H1 (cell line): Measurements from ENCODE around the gene BAIAP2. TPM values are rescaled to one million over a fixed set of nuclear protein-coding genes. Genes with fewer than 3 reads are reported as not detected.

Experiments used
- CTCF ChIA-PET: fragments of 300-600 bp; sonication (Branson Sonifier 250); formaldehyde crosslinking; loops from one replicate; lab custom pipeline; 2021; ENCODE audit not compliant: partially characterized antibody; lab: Charles Lee
- POLR2A ChIA-PET: fragments of 300-600 bp; sonication (Branson Sonifier 250); formaldehyde crosslinking; loops from one replicate; lab custom pipeline; 2021; ENCODE audit warnings: inconsistent platforms; ENCODE audit not compliant: partially characterized antibody; lab: Charles Lee
- DNase-seq, 2 experiments: peaks; one replicate each; pipeline versions ENCODE4 v3.0.0 to v3.0.0-alpha.2; 2010 to 2022; ENCODE audit warnings: low spot score in 2 of 2, low read depth in 1 of 2, mixed read lengths in 1 of 2
- FAIRE-seq: peaks from 2 replicates; lab custom pipeline; 2011; peaks lifted over from hg19 to GRCh38; lab: Jason Lieb, UNC
- H2AFZ ChIP-seq: 2 replicates; pipeline ENCODE4 v1.8.1; 2012; ENCODE audit warnings: low read length, inconsistent platforms
- H2AK5ac ChIP-seq: 2 replicates; pipeline ENCODE4 v1.6.1; 2013; ENCODE audit warnings: low read depth, low read length
- H2BK120ac ChIP-seq: replicated peaks from 2 replicates; pipeline ENCODE3; 2013; ENCODE audit warnings: low read depth, low read length, inconsistent platforms
- H2BK12ac ChIP-seq: 2 replicates; pipeline ENCODE4 v1.6.1; 2013; ENCODE audit warnings: low read depth, low read length
- H2BK15ac ChIP-seq: 2 replicates; pipeline ENCODE4 v1.6.1; 2013; ENCODE audit warnings: low read length
- H2BK20ac ChIP-seq: 2 replicates; pipeline ENCODE4 v1.6.1; 2013; ENCODE audit warnings: low read length
- H2BK5ac ChIP-seq: 2 replicates; pipeline ENCODE4 v1.6.1; 2013; ENCODE audit warnings: low read depth, low read length
- H3K14ac ChIP-seq: 2 replicates; pipeline ENCODE4 v1.6.1; 2013; ENCODE audit warnings: inconsistent platforms; ENCODE audit not compliant: insufficient read length
- H3K18ac ChIP-seq: 2 replicates; pipeline ENCODE4 v1.6.1; 2013; ENCODE audit warnings: low read length; ENCODE audit errors: extremely low read depth
- H3K23ac ChIP-seq: 2 replicates; pipeline ENCODE4 v1.6.1; 2013; ENCODE audit warnings: inconsistent platforms; ENCODE audit not compliant: insufficient read length
- H3K23me2 ChIP-seq: 2 replicates; pipeline ENCODE4 v1.6.1; 2013; ENCODE audit warnings: low read depth, low read length
- H3K27ac ChIP-seq: 2 replicates; pipeline ENCODE4 v1.6.1; 2011; ENCODE audit warnings: low read depth, low read length, inconsistent platforms
- H3K27me3 ChIP-seq, 4 experiments: replicated peaks in 1 of 4; 1 replicate in 1 of 4; 2 replicates in 3 of 4; pipeline versions ENCODE4 v1.6.1 to v1.8.1; 2011 to 2013; ENCODE audit warnings: low read length in 3 of 4, mild to moderate bottlenecking in 3 of 4, inconsistent platforms in 2 of 4, mixed read lengths in 2 of 4, moderate library complexity in 1 of 4; ENCODE audit not compliant: control insufficient read depth in 3 of 4, insufficient read depth in 3 of 4; ENCODE audit errors: extremely low read depth in 1 of 4
- H3K36me3 ChIP-seq, 4 experiments: 2 replicates each; pipeline versions ENCODE4 v1.6.1 to v1.8.1; 2011 to 2013; ENCODE audit warnings: mild to moderate bottlenecking in 4 of 4, low read length in 3 of 4, moderate library complexity in 2 of 4, control low read depth in 1 of 4, inconsistent platforms in 1 of 4; ENCODE audit not compliant: insufficient read depth in 4 of 4, control insufficient read depth in 2 of 4
- H3K4ac ChIP-seq: replicated peaks from 2 replicates; pipeline ENCODE3; 2013; ENCODE audit warnings: low read length, low read depth, mixed read lengths, inconsistent platforms; ENCODE audit not compliant: insufficient read length
- H3K4me1 ChIP-seq, 4 experiments: replicated peaks in 1 of 4; 1 replicate in 1 of 4; 2 replicates in 3 of 4; pipeline versions ENCODE4 v1.6.1 to v1.8.1; 2011 to 2013; ENCODE audit warnings: low read length in 3 of 4, inconsistent platforms in 2 of 4, mixed read lengths in 1 of 4; ENCODE audit not compliant: insufficient read depth in 4 of 4, control insufficient read depth in 3 of 4
- H3K4me2 ChIP-seq, 2 experiments: 2 replicates each; pipeline versions ENCODE4 v1.6.1 to v1.8.1; 2011 to 2013; ENCODE audit warnings: low read depth in 2 of 2, low read length in 2 of 2, control low read depth in 1 of 2, inconsistent platforms in 1 of 2, mild to moderate bottlenecking in 1 of 2; ENCODE audit not compliant: insufficient read depth in 1 of 2
- H3K4me3 ChIP-seq, 4 experiments: fragments of 200-600, 300-600 bp in 1 of 4; sonication (generic), shearing (Covaris generic), sonication (Bioruptor Twin) in 1 of 4; 2 replicates each; pipeline versions ENCODE4 v1.5.1 to v1.8.1; 2011 to 2016; ENCODE audit warnings: low read length in 4 of 4, low read depth in 3 of 4, control low read depth in 2 of 4, inconsistent platforms in 2 of 4, mild to moderate bottlenecking in 2 of 4, mixed read lengths in 1 of 4, moderate library complexity in 1 of 4; ENCODE audit not compliant: insufficient read depth in 2 of 4; ENCODE audit errors: extremely low read depth in 1 of 4
- H3K56ac ChIP-seq: replicated peaks from 2 replicates; pipeline ENCODE3; 2013; ENCODE audit warnings: low read depth, mild to moderate bottlenecking, mixed read lengths, low read length, inconsistent platforms; ENCODE audit not compliant: insufficient read length
- H3K79me1 ChIP-seq: 2 replicates; pipeline ENCODE4 v1.6.1; 2013; ENCODE audit warnings: low read depth, low read length, control low read depth
- H3K79me2 ChIP-seq, 2 experiments: 2 replicates each; pipeline versions ENCODE4 v1.6.1 to v1.8.1; 2012 to 2013; ENCODE audit warnings: low read length in 2 of 2, mild to moderate bottlenecking in 2 of 2, inconsistent platforms in 1 of 2; ENCODE audit not compliant: insufficient read depth in 2 of 2, control insufficient read depth in 1 of 2
- H3K9ac ChIP-seq, 4 experiments: replicated peaks in 1 of 4; 1 replicate in 1 of 4; 2 replicates in 3 of 4; pipeline versions ENCODE4 v1.6.1 to v1.8.1; 2011 to 2013; ENCODE audit warnings: low read depth in 3 of 4, low read length in 3 of 4, control low read depth in 2 of 4, mild to moderate bottlenecking in 2 of 4, moderate library complexity in 2 of 4, inconsistent platforms in 1 of 4; ENCODE audit errors: extremely low read depth in 1 of 4
- H3K9me3 ChIP-seq, 2 experiments: 2 replicates each; pipeline versions ENCODE4 v1.6.1 to v1.8.1; 2012 to 2013; ENCODE audit warnings: mild to moderate bottlenecking in 2 of 2, moderate library complexity in 2 of 2, control low read depth in 1 of 2, inconsistent platforms in 1 of 2, low read depth in 1 of 2, low read length in 1 of 2, mixed read lengths in 1 of 2; ENCODE audit not compliant: insufficient read depth in 2 of 2
- H4K20me1 ChIP-seq, 2 experiments: replicated peaks in 1 of 2; 2 replicates each; pipeline versions ENCODE3 to v1.8.1; 2011 to 2013; ENCODE audit warnings: inconsistent platforms in 2 of 2, low read length in 2 of 2, mild to moderate bottlenecking in 1 of 2; ENCODE audit not compliant: insufficient read depth in 2 of 2, control insufficient read depth in 1 of 2
- H4K5ac ChIP-seq: 2 replicates; pipeline ENCODE4 v1.6.1; 2013; ENCODE audit warnings: low read length, low read depth, mixed read lengths, inconsistent platforms; ENCODE audit not compliant: insufficient read length
- H4K8ac ChIP-seq: 2 replicates; pipeline ENCODE4 v1.8.0; 2013; ENCODE audit warnings: mild to moderate bottlenecking, moderate library complexity, low read length, inconsistent platforms; ENCODE audit not compliant: insufficient read depth; ENCODE audit errors: extremely low read depth
- H4K91ac ChIP-seq: replicated peaks from 2 replicates; pipeline ENCODE3; 2013; ENCODE audit warnings: low read length, mixed read lengths, inconsistent platforms; ENCODE audit not compliant: insufficient read length
- BCL11A ChIP-seq, 2 experiments: IDR thresholded peaks; one replicate each; pipeline ENCODE4 v1.6.1; 2011; ENCODE audit warnings: low read depth in 2 of 2, low read length in 2 of 2, mild to moderate bottlenecking in 2 of 2
- CTBP2 ChIP-seq: IDR thresholded peaks from 2 replicates; pipeline ENCODE4 v1.7.0; 2011; ENCODE audit warnings: borderline replicate concordance, mild to moderate bottlenecking, moderate library complexity, mixed read lengths, low read length; ENCODE audit not compliant: insufficient read depth, insufficient read length
- RNF2 ChIP-seq: fragments of 200-900, 300-1000 bp; sonication (generic); IDR thresholded peaks from 2 replicates; pipeline ENCODE4 v1.7.1; 2016; ENCODE audit warnings: borderline replicate concordance, low read depth, mild to moderate bottlenecking, antibody characterized with exemption, low read length; ENCODE audit not compliant: poor library complexity, severe bottlenecking; ENCODE audit errors: missing control alignments
- SAP30 ChIP-seq: fragments of 300-600 bp; sonication (generic); IDR thresholded peaks from 2 replicates; pipeline ENCODE4 v1.7.1; 2012; ENCODE audit warnings: low read length, moderate library complexity, mild to moderate bottlenecking, inconsistent platforms; ENCODE audit not compliant: insufficient read depth, insufficient replicate concordance
- WGBS, 2 experiments: shearing (Covaris generic) in 1 of 2; methylation state at CpG; one replicate each; pipeline versions ENCODE4 v1.1.6 to v1.1.7; 2013 to 2015; ENCODE audit warnings: low lambda C conversion rate in 2 of 2, mixed read lengths in 2 of 2, inconsistent platforms in 1 of 2, low coverage in 1 of 2, missing lambda C conversion rate in 1 of 2; ENCODE audit not compliant: insufficient replicate concordance in 2 of 2, insufficient coverage in 1 of 2, insufficient read length in 1 of 2; ENCODE audit errors: extremely low coverage in 1 of 2, missing lambda C conversion rate in 1 of 2; 5-methylcytosine and 5-hydroxymethylcytosine counted together
- polyA plus RNA-seq, 7 experiments: library from polyadenylated mRNA; depleted of rRNA in 3 of 7; stranded (reverse) in 5 of 7; unstranded in 2 of 7; fragments of >200 nt in 5 of 7; fragments of 200-250 nt in 2 of 7; gene quantifications; 1 replicate in 5 of 7; 2 replicates in 1 of 7; 4 replicates in 1 of 7; pipeline versions ENCODE4 v1.2.1 to v1.2.3, GENCODE V29; 2011 to 2013; ENCODE audit warnings: missing spikeins in 2 of 7, mixed read lengths in 2 of 7
- total RNA-seq: library from RNA; stranded (reverse); fragmentation: NEBNext Ultra II Directional; extraction: Animal tissue kit (Norgen Biotek cat#: 25700); gene quantifications from 2 replicates; pipeline ENCODE4 v1.2.1, GENCODE V29; 2021

The BAIAP2 gene
- total and polyA plus RNA-seq, 2 of the 8 experiments (the other 6 are each of a cell fraction or from before 2014, with no cell fraction given): 10.0 to 22.8 TPM

GRCh38 chr17:81062014-81062780, 27.2 kb downstream of the BAIAP2 start:
- Histone ChIP-seq H3K27ac (no peak overlapping the region), H3K56ac (no peak overlapping the region), H3K4me1 (peaks cover 0 to 12% (median 5%) of the 10 kb centered on the region in 4 experiments; a peak in 4 of 7 replicates), H2BK20ac (no peak overlapping the region), H2BK15ac (no peak overlapping the region), H4K8ac (no peak overlapping the region), H2BK120ac (no peak overlapping the region), H3K36me3 (no peaks in the 10 kb centered on the region), H3K4me2 (no peak overlapping the region), H3K14ac (no peak overlapping the region), H4K91ac (no peak overlapping the region), H3K9me3 (no peaks in the 10 kb centered on the region), H2BK5ac (no peak overlapping the region), H3K9ac (no peak overlapping the region), H4K20me1 (peaks cover 2 to 5% of the 10 kb centered on the region in 2 experiments), H2BK12ac (no peak overlapping the region), H3K23me2 (no peaks in the 10 kb centered on the region), H3K79me2 (no peaks in the 10 kb centered on the region), H3K27me3 (no peaks in the 10 kb centered on the region), H4K5ac (no peak overlapping the region), H3K4me3 (no peak overlapping the region), H3K18ac (no peak overlapping the region), H3K23ac (no peak overlapping the region), H3K4ac (no peak overlapping the region), H2AK5ac (no peak overlapping the region), H3K79me1 (peaks cover 3% of the 10 kb centered on the region), H2AFZ (no peak overlapping the region)
- FAIRE-seq: no peak
- ChIA-PET CTCF (interaction anchor here (0.6 to 5.0 kb wide), 6 partner anchors 11 to 139 kb away, joined by 3 to 21 read pairs (median 4); no protein-coding TSS in a partner anchor), POLR2A (interaction anchor here (3.4 kb wide), 1 partner anchor 26 kb away, joined by 19 read pairs; the partner anchor contains the start of gene BAIAP2)
- WGBS, 2 experiments: 86% methylated on average over 18 of the region's 19 CpGs; no CpG with 5 or more reads in 1 of the 2 experiments
- DNase-seq: no peak
- TF ChIP-seq SAP30: no peak
- TF ChIP-seq CTBP2: no peak
- no peak for TF ChIP-seq RNF2
- no peak for TF ChIP-seq BCL11A (IDR thresholded peaks at IDR 0.05; ENCODE audit: low read depth in 2 of 2, low read length in 2 of 2)
